H1 (cell line): Measurements from ENCODE around the gene PCDH9. TPM values are rescaled to one million over a fixed set of nuclear protein-coding genes. Genes with fewer than 3 reads are reported as not detected.
A peak's percentile ranks its signal among the peaks of the same experiment; 100 is the strongest.

ENCODE experiments used
- CTCF ChIA-PET: fragments of 300-600 bp; sonication (Branson Sonifier 250); formaldehyde crosslinking; loops from one replicate; lab custom pipeline; 2021; ENCODE audit not compliant: partially characterized antibody; lab: Charles Lee
- POLR2A ChIA-PET: fragments of 300-600 bp; sonication (Branson Sonifier 250); formaldehyde crosslinking; loops from one replicate; lab custom pipeline; 2021; ENCODE audit warnings: inconsistent platforms; ENCODE audit not compliant: partially characterized antibody; lab: Charles Lee
- DNase-seq, 2 experiments: peaks; one replicate each; pipeline versions ENCODE4 v3.0.0 to v3.0.0-alpha.2; 2010 to 2022; ENCODE audit warnings: low spot score in 2 of 2, low read depth in 1 of 2, mixed read lengths in 1 of 2
- FAIRE-seq: peaks from 2 replicates; lab custom pipeline; 2011; peaks lifted over from hg19 to GRCh38; lab: Jason Lieb, UNC
- H2AFZ ChIP-seq: 2 replicates; pipeline ENCODE4 v1.8.1; 2012; ENCODE audit warnings: low read length, inconsistent platforms
- H2AK5ac ChIP-seq: 2 replicates; pipeline ENCODE4 v1.6.1; 2013; ENCODE audit warnings: low read depth, low read length
- H2BK120ac ChIP-seq: replicated peaks from 2 replicates; pipeline ENCODE3; 2013; ENCODE audit warnings: low read depth, low read length, inconsistent platforms
- H2BK12ac ChIP-seq: 2 replicates; pipeline ENCODE4 v1.6.1; 2013; ENCODE audit warnings: low read depth, low read length
- H2BK15ac ChIP-seq: 2 replicates; pipeline ENCODE4 v1.6.1; 2013; ENCODE audit warnings: low read length
- H2BK20ac ChIP-seq: 2 replicates; pipeline ENCODE4 v1.6.1; 2013; ENCODE audit warnings: low read length
- H2BK5ac ChIP-seq: 2 replicates; pipeline ENCODE4 v1.6.1; 2013; ENCODE audit warnings: low read depth, low read length
- H3K14ac ChIP-seq: 2 replicates; pipeline ENCODE4 v1.6.1; 2013; ENCODE audit warnings: inconsistent platforms; ENCODE audit not compliant: insufficient read length
- H3K18ac ChIP-seq: 2 replicates; pipeline ENCODE4 v1.6.1; 2013; ENCODE audit warnings: low read length; ENCODE audit errors: extremely low read depth
- H3K23ac ChIP-seq: 2 replicates; pipeline ENCODE4 v1.6.1; 2013; ENCODE audit warnings: inconsistent platforms; ENCODE audit not compliant: insufficient read length
- H3K23me2 ChIP-seq: 2 replicates; pipeline ENCODE4 v1.6.1; 2013; ENCODE audit warnings: low read depth, low read length
- H3K27ac ChIP-seq: 2 replicates; pipeline ENCODE4 v1.6.1; 2011; ENCODE audit warnings: low read depth, low read length, inconsistent platforms
- H3K27me3 ChIP-seq, 4 experiments: replicated peaks in 1 of 4; 1 replicate in 1 of 4; 2 replicates in 3 of 4; pipeline versions ENCODE4 v1.6.1 to v1.8.1; 2011 to 2013; ENCODE audit warnings: low read length in 3 of 4, mild to moderate bottlenecking in 3 of 4, inconsistent platforms in 2 of 4, mixed read lengths in 2 of 4, moderate library complexity in 1 of 4; ENCODE audit not compliant: control insufficient read depth in 3 of 4, insufficient read depth in 3 of 4; ENCODE audit errors: extremely low read depth in 1 of 4
- H3K36me3 ChIP-seq, 4 experiments: 2 replicates each; pipeline versions ENCODE4 v1.6.1 to v1.8.1; 2011 to 2013; ENCODE audit warnings: mild to moderate bottlenecking in 4 of 4, low read length in 3 of 4, moderate library complexity in 2 of 4, control low read depth in 1 of 4, inconsistent platforms in 1 of 4; ENCODE audit not compliant: insufficient read depth in 4 of 4, control insufficient read depth in 2 of 4
- H3K4ac ChIP-seq: replicated peaks from 2 replicates; pipeline ENCODE3; 2013; ENCODE audit warnings: low read length, low read depth, mixed read lengths, inconsistent platforms; ENCODE audit not compliant: insufficient read length
- H3K4me1 ChIP-seq, 4 experiments: replicated peaks in 1 of 4; 1 replicate in 1 of 4; 2 replicates in 3 of 4; pipeline versions ENCODE4 v1.6.1 to v1.8.1; 2011 to 2013; ENCODE audit warnings: low read length in 3 of 4, inconsistent platforms in 2 of 4, mixed read lengths in 1 of 4; ENCODE audit not compliant: insufficient read depth in 4 of 4, control insufficient read depth in 3 of 4
- H3K4me2 ChIP-seq, 2 experiments: 2 replicates each; pipeline versions ENCODE4 v1.6.1 to v1.8.1; 2011 to 2013; ENCODE audit warnings: low read depth in 2 of 2, low read length in 2 of 2, control low read depth in 1 of 2, inconsistent platforms in 1 of 2, mild to moderate bottlenecking in 1 of 2; ENCODE audit not compliant: insufficient read depth in 1 of 2
- H3K4me3 ChIP-seq, 4 experiments: fragments of 200-600, 300-600 bp in 1 of 4; sonication (generic), shearing (Covaris generic), sonication (Bioruptor Twin) in 1 of 4; 2 replicates each; pipeline versions ENCODE4 v1.5.1 to v1.8.1; 2011 to 2016; ENCODE audit warnings: low read length in 4 of 4, low read depth in 3 of 4, control low read depth in 2 of 4, inconsistent platforms in 2 of 4, mild to moderate bottlenecking in 2 of 4, mixed read lengths in 1 of 4, moderate library complexity in 1 of 4; ENCODE audit not compliant: insufficient read depth in 2 of 4; ENCODE audit errors: extremely low read depth in 1 of 4
- H3K56ac ChIP-seq: replicated peaks from 2 replicates; pipeline ENCODE3; 2013; ENCODE audit warnings: low read depth, mild to moderate bottlenecking, mixed read lengths, low read length, inconsistent platforms; ENCODE audit not compliant: insufficient read length
- H3K79me1 ChIP-seq: 2 replicates; pipeline ENCODE4 v1.6.1; 2013; ENCODE audit warnings: low read depth, low read length, control low read depth
- H3K79me2 ChIP-seq, 2 experiments: 2 replicates each; pipeline versions ENCODE4 v1.6.1 to v1.8.1; 2012 to 2013; ENCODE audit warnings: low read length in 2 of 2, mild to moderate bottlenecking in 2 of 2, inconsistent platforms in 1 of 2; ENCODE audit not compliant: insufficient read depth in 2 of 2, control insufficient read depth in 1 of 2
- H3K9ac ChIP-seq, 4 experiments: replicated peaks in 1 of 4; 1 replicate in 1 of 4; 2 replicates in 3 of 4; pipeline versions ENCODE4 v1.6.1 to v1.8.1; 2011 to 2013; ENCODE audit warnings: low read depth in 3 of 4, low read length in 3 of 4, control low read depth in 2 of 4, mild to moderate bottlenecking in 2 of 4, moderate library complexity in 2 of 4, inconsistent platforms in 1 of 4; ENCODE audit errors: extremely low read depth in 1 of 4
- H3K9me3 ChIP-seq, 2 experiments: 2 replicates each; pipeline versions ENCODE4 v1.6.1 to v1.8.1; 2012 to 2013; ENCODE audit warnings: mild to moderate bottlenecking in 2 of 2, moderate library complexity in 2 of 2, control low read depth in 1 of 2, inconsistent platforms in 1 of 2, low read depth in 1 of 2, low read length in 1 of 2, mixed read lengths in 1 of 2; ENCODE audit not compliant: insufficient read depth in 2 of 2
- H4K20me1 ChIP-seq, 2 experiments: replicated peaks in 1 of 2; 2 replicates each; pipeline versions ENCODE3 to v1.8.1; 2011 to 2013; ENCODE audit warnings: inconsistent platforms in 2 of 2, low read length in 2 of 2, mild to moderate bottlenecking in 1 of 2; ENCODE audit not compliant: insufficient read depth in 2 of 2, control insufficient read depth in 1 of 2
- H4K5ac ChIP-seq: 2 replicates; pipeline ENCODE4 v1.6.1; 2013; ENCODE audit warnings: low read length, low read depth, mixed read lengths, inconsistent platforms; ENCODE audit not compliant: insufficient read length
- H4K8ac ChIP-seq: 2 replicates; pipeline ENCODE4 v1.8.0; 2013; ENCODE audit warnings: mild to moderate bottlenecking, moderate library complexity, low read length, inconsistent platforms; ENCODE audit not compliant: insufficient read depth; ENCODE audit errors: extremely low read depth
- H4K91ac ChIP-seq: replicated peaks from 2 replicates; pipeline ENCODE3; 2013; ENCODE audit warnings: low read length, mixed read lengths, inconsistent platforms; ENCODE audit not compliant: insufficient read length
- RAD21 ChIP-seq, 2 experiments: IDR thresholded peaks in 1 of 2; conservative IDR thresholded peaks in 1 of 2; 2 replicates each; pipeline ENCODE4 v1.6.1; 2011; ENCODE audit warnings: low read depth in 2 of 2, low read length in 2 of 2, improper control_type of control experiment in 1 of 2, inconsistent platforms in 1 of 2, mild to moderate bottlenecking in 1 of 2, moderate library complexity in 1 of 2
- SIN3A ChIP-seq, 2 experiments: IDR thresholded peaks in 1 of 2; conservative IDR thresholded peaks in 1 of 2; 2 replicates each; pipeline ENCODE4 v1.6.1; 2011 to 2012; ENCODE audit warnings: low read length in 2 of 2, improper control_type of control experiment in 1 of 2, low read depth in 1 of 2, mild to moderate bottlenecking in 1 of 2
- YY1 ChIP-seq: IDR thresholded peaks from 2 replicates; pipeline ENCODE4 v1.6.1; 2011; ENCODE audit warnings: low read depth, mild to moderate bottlenecking, low read length
- WGBS, 2 experiments: shearing (Covaris generic) in 1 of 2; methylation state at CpG; one replicate each; pipeline versions ENCODE4 v1.1.6 to v1.1.7; 2013 to 2015; ENCODE audit warnings: low lambda C conversion rate in 2 of 2, mixed read lengths in 2 of 2, inconsistent platforms in 1 of 2, low coverage in 1 of 2, missing lambda C conversion rate in 1 of 2; ENCODE audit not compliant: insufficient replicate concordance in 2 of 2, insufficient coverage in 1 of 2, insufficient read length in 1 of 2; ENCODE audit errors: extremely low coverage in 1 of 2, missing lambda C conversion rate in 1 of 2; 5-methylcytosine and 5-hydroxymethylcytosine counted together
- polyA plus RNA-seq, 7 experiments: library from polyadenylated mRNA; depleted of rRNA in 3 of 7; stranded (reverse) in 5 of 7; unstranded in 2 of 7; fragments of >200 nt in 5 of 7; fragments of 200-250 nt in 2 of 7; gene quantifications; 1 replicate in 5 of 7; 2 replicates in 1 of 7; 4 replicates in 1 of 7; pipeline versions ENCODE4 v1.2.1 to v1.2.3, GENCODE V29; 2011 to 2013; ENCODE audit warnings: missing spikeins in 2 of 7, mixed read lengths in 2 of 7
- total RNA-seq: library from RNA; stranded (reverse); fragmentation: NEBNext Ultra II Directional; extraction: Animal tissue kit (Norgen Biotek cat#: 25700); gene quantifications from 2 replicates; pipeline ENCODE4 v1.2.1, GENCODE V29; 2021
- TF ChIP-seq, protein P1 (sequence below), 3 experiments: IDR thresholded peaks; 1 replicate in 2 of 3; 2 replicates in 1 of 3; pipeline versions ENCODE4 v1.5.1 to v1.6.1; 2011; ENCODE audit warnings: low read length in 3 of 3, mild to moderate bottlenecking in 3 of 3, inconsistent platforms in 2 of 3, low read depth in 1 of 3, moderate library complexity in 1 of 3; ENCODE audit not compliant: insufficient read depth in 1 of 3; ENCODE audit errors: control extremely low read depth in 1 of 3
- TF ChIP-seq, protein P2 (sequence below): IDR thresholded peaks from 2 replicates; pipeline ENCODE4 v1.6.1; 2012; ENCODE audit warnings: low read length, inconsistent platforms

Gene PCDH9
- total and polyA plus RNA-seq, 2 of the 8 experiments (the other 6 are each of a cell fraction or from before 2014, with no cell fraction given): 0.12 to 0.60 TPM

DNA sequence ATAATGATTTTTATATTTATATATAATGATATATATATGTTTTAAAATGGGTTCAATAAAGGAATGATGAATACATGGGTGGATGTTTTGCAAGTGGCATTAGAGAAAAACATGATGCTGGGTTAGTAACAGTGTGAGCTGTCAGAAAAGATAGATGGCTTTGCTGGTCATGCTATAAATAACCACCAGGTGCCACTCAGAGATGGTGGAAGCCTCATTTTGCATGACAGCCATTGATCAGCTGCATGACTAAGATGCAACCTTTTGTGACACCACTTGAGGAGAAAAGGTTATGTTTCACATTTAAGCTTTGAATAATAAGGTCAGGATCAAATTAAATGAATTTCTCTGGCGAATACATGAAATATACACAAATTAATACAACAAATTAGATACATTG is 737.7 kb downstream of the PCDH9 start:
- H3K4me2 ChIP-seq: no peak overlapping the region
- no peak overlapping the region for H2BK12ac ChIP-seq
- H4K91ac ChIP-seq: no peak overlapping the region
- H4K20me1 ChIP-seq: no peaks in the 10 kb centered on the region
- CTCF ChIA-PET: interaction anchor here (0.8 to 2.5 kb wide), 14 partner anchors 8 to 843 kb away, joined by 3 to 10 read pairs (median 4); no protein-coding TSS in a partner anchor
- no peaks in the 10 kb centered on the region for H3K4me1 ChIP-seq
- H2BK120ac ChIP-seq: no peak overlapping the region
- no peak overlapping the region for H2BK5ac ChIP-seq
- no peak overlapping the region for H2AK5ac ChIP-seq
- no peak overlapping the region for H3K9ac ChIP-seq
- H4K8ac ChIP-seq: no peak overlapping the region
- 37% methylated on average over 1 of the region's 1 CpG; no CpG with 5 or more reads in 1 of the 2 experiments for WGBS, 2 experiments
- no peaks in the 10 kb centered on the region for H3K9me3 ChIP-seq
- no peak overlapping the region for H3K23ac ChIP-seq
- POLR2A ChIA-PET: no interaction called here
- H3K79me1 ChIP-seq: no peaks in the 10 kb centered on the region
- no peak overlapping the region for H3K4me3 ChIP-seq
- FAIRE-seq (peak; percentile 24), DNase-seq (no peak)
- no peak overlapping the region for H2AFZ ChIP-seq
- no peak overlapping the region for H3K27ac ChIP-seq
- no peak overlapping the region for H3K56ac ChIP-seq
- no peaks in the 10 kb centered on the region; a peak in 1 of 8 replicates for H3K36me3 ChIP-seq
- no peak overlapping the region for H4K5ac ChIP-seq
- no peaks in the 10 kb centered on the region for H3K27me3 ChIP-seq
- no peak overlapping the region for H2BK15ac ChIP-seq
- no peaks in the 10 kb centered on the region; the same call in 1 of the 2 replicates for H3K23me2 ChIP-seq
- no peak overlapping the region for H3K14ac ChIP-seq
- no peak overlapping the region for H3K18ac ChIP-seq
- no peak overlapping the region for H2BK20ac ChIP-seq
- TF ChIP-seq SIN3A (conservative IDR thresholded peaks at IDR 0.05 in 1 of 2, IDR thresholded peaks at IDR 0.05 in 1 of 2; ENCODE audit: low read depth in 1 of 2, low read length in 2 of 2) (peak in 1 of 2 experiments; percentile 61; a peak in 1 of 4 replicates), RAD21 (IDR thresholded peaks at IDR 0.05 in 1 of 2, conservative IDR thresholded peaks at IDR 0.05 in 1 of 2; ENCODE audit: low read depth in 2 of 2, low read length in 2 of 2) (peak; percentile 86 to 87), YY1 (peak; percentile 86)
- TF ChIP-seq, protein P1, sequence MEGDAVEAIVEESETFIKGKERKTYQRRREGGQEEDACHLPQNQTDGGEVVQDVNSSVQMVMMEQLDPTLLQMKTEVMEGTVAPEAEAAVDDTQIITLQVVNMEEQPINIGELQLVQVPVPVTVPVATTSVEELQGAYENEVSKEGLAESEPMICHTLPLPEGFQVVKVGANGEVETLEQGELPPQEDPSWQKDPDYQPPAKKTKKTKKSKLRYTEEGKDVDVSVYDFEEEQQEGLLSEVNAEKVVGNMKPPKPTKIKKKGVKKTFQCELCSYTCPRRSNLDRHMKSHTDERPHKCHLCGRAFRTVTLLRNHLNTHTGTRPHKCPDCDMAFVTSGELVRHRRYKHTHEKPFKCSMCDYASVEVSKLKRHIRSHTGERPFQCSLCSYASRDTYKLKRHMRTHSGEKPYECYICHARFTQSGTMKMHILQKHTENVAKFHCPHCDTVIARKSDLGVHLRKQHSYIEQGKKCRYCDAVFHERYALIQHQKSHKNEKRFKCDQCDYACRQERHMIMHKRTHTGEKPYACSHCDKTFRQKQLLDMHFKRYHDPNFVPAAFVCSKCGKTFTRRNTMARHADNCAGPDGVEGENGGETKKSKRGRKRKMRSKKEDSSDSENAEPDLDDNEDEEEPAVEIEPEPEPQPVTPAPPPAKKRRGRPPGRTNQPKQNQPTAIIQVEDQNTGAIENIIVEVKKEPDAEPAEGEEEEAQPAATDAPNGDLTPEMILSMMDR (IDR thresholded peaks at IDR 0.05; ENCODE audit: control extremely low read depth in 1 of 3, insufficient read depth in 1 of 3, low read depth in 1 of 3, low read length in 3 of 3): peak in 2 of 3 experiments; percentile 61 to 62; a peak in 3 of 4 replicates
- TF ChIP-seq, protein P2, sequence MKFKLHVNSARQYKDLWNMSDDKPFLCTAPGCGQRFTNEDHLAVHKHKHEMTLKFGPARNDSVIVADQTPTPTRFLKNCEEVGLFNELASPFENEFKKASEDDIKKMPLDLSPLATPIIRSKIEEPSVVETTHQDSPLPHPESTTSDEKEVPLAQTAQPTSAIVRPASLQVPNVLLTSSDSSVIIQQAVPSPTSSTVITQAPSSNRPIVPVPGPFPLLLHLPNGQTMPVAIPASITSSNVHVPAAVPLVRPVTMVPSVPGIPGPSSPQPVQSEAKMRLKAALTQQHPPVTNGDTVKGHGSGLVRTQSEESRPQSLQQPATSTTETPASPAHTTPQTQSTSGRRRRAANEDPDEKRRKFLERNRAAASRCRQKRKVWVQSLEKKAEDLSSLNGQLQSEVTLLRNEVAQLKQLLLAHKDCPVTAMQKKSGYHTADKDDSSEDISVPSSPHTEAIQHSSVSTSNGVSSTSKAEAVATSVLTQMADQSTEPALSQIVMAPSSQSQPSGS: no peak
- H3K4ac ChIP-seq: no peak overlapping the region
- H3K79me2 ChIP-seq: no peaks in the 10 kb centered on the region
